Kidney epithelial cell (primary cell): ENCODE measurements around the gene SNX32. TPM values are rescaled to one million over a fixed set of nuclear protein-coding genes. Genes with fewer than 3 reads are reported as not detected.
A peak's percentile ranks its signal among the peaks of the same experiment; 100 is the strongest.

Experiments
- DNase-seq: peaks from one replicate; pipeline ENCODE4 v3.0.0-alpha.2; 2010; ENCODE audit warnings: low read depth
- H3K27me3 ChIP-seq: 2 replicates; pipeline ENCODE4 v1.6.0; 2011; ENCODE audit warnings: low read length; ENCODE audit not compliant: control insufficient read depth, insufficient read depth
- H3K36me3 ChIP-seq: 2 replicates; pipeline ENCODE4 v1.5.1; 2011; ENCODE audit warnings: low read length; ENCODE audit not compliant: control insufficient read depth, insufficient read depth
- H3K4me3 ChIP-seq: 2 replicates; pipeline ENCODE4 v1.5.1; 2011; ENCODE audit warnings: low read depth, mild to moderate bottlenecking, control low read depth, low read length
- CTCF ChIP-seq: IDR thresholded peaks from 2 replicates; pipeline ENCODE4 v1.5.1; 2011; ENCODE audit warnings: mild to moderate bottlenecking, moderate library complexity, low read length, control low read depth, inconsistent platforms; ENCODE audit not compliant: insufficient read depth, poor library complexity, severe bottlenecking
- total RNA-seq: library from RNA; depleted of rRNA; stranded (reverse); fragments of >200 nt; gene quantifications from 2 replicates; pipeline ENCODE4 v1.2.3, GENCODE V29; 2015

SNX32 gene
- total RNA-seq, 1 donor from 2014 or later: 1.9 TPM

GRCh38 chr11:65894034-65894591, 60.4 kb downstream of the SNX32 start:
- DNase-seq: no peak
- H3K4me3 ChIP-seq: no peak overlapping the region
- H3K36me3 ChIP-seq: no peaks in the 10 kb centered on the region
- no peaks in the 10 kb centered on the region for H3K27me3 ChIP-seq
- TF ChIP-seq CTCF: no peak

- no peak for TF ChIP-seq CTCF
- Histone ChIP-seq H3K27me3 (no peaks in the 10 kb centered on the region), H3K36me3 (no peaks in the 10 kb centered on the region), H3K4me3 (no peak overlapping the region)
- no peak for DNase-seq
These were observed 61.8 kb downstream of the SNX32 start for GRCh38 chr11:65895482-65895981.

- DNase-seq: no peak
- no peaks in the 10 kb centered on the region for H3K36me3 ChIP-seq
- H3K27me3 ChIP-seq: no peaks in the 10 kb centered on the region
- TF ChIP-seq CTCF: no peak
- no peak overlapping the region for H3K4me3 ChIP-seq
These were observed 62.6 kb downstream of the SNX32 start for GRCh38 chr11:65896034-65896999.

GRCh38 chr11:65897020-65897471, 63.3 kb downstream of the SNX32 start:
- no peak for DNase-seq
- H3K27me3 ChIP-seq: no peaks in the 10 kb centered on the region
- no peak for TF ChIP-seq CTCF
- H3K4me3 ChIP-seq: no peak overlapping the region
- no peaks in the 10 kb centered on the region for H3K36me3 ChIP-seq

- Histone ChIP-seq H3K27me3 (no peaks in the 10 kb centered on the region), H3K36me3 (no peaks in the 10 kb centered on the region), H3K4me3 (peak overlapping the region; percentile 92)
- no peak for TF ChIP-seq CTCF
- no peak for DNase-seq
These were observed 65.0 kb downstream of the SNX32 start for GRCh38 chr11:65898656-65899355.
